DND-41 (cell line): Measurements from ENCODE around the gene ACIN1.

Experiments
- ATAC-seq: fragments of 200-7000 bp; cut with Tn5 transposase; 3 replicates; pipeline ENCODE4 v1.9.1; 2021; ENCODE audit warnings: low read depth; ENCODE audit not compliant: insufficient read depth
- DNase-seq: peaks from one replicate; pipeline ENCODE4 v3.0.0-alpha.2; 2020
- H2AFZ ChIP-seq: 2 replicates; pipeline ENCODE4 v1.6.0; 2012; ENCODE audit warnings: low read depth, low read length
- H3K27ac ChIP-seq: 2 replicates; pipeline ENCODE4 v1.5.1; 2012; ENCODE audit warnings: low read length, inconsistent platforms
- H3K27me3 ChIP-seq: fragments of 200-600 bp; sonication (generic); 2 replicates; pipeline ENCODE4 v1.6.0; 2012; ENCODE audit warnings: low read length, mild to moderate bottlenecking, inconsistent platforms; ENCODE audit not compliant: insufficient read depth, poor library complexity
- H3K36me3 ChIP-seq: 2 replicates; pipeline ENCODE4 v1.5.1; 2012; ENCODE audit warnings: low read length, inconsistent platforms; ENCODE audit not compliant: insufficient read depth
- H3K4me1 ChIP-seq: 2 replicates; pipeline ENCODE4 v1.5.1; 2012; ENCODE audit warnings: mild to moderate bottlenecking, low read length; ENCODE audit not compliant: insufficient read depth
- H3K4me2 ChIP-seq: 2 replicates; pipeline ENCODE4 v1.6.0; 2012; ENCODE audit warnings: mild to moderate bottlenecking, moderate library complexity, low read length, inconsistent platforms; ENCODE audit not compliant: insufficient read depth
- H3K4me3 ChIP-seq, 2 experiments: fragments of 200-600 bp in 1 of 2; shearing (Covaris generic) in 1 of 2; 2 replicates each; pipeline ENCODE4 v1.5.1; 2012 to 2016; ENCODE audit warnings: inconsistent platforms in 2 of 2, low read length in 2 of 2, mild to moderate bottlenecking in 2 of 2, low read depth in 1 of 2, moderate library complexity in 1 of 2
- H3K79me2 ChIP-seq: 2 replicates; pipeline ENCODE4 v1.6.0; 2012; ENCODE audit warnings: low read length, inconsistent platforms; ENCODE audit not compliant: insufficient read depth
- H3K9ac ChIP-seq: 2 replicates; pipeline ENCODE4 v1.6.0; 2012; ENCODE audit warnings: low read depth, mild to moderate bottlenecking, inconsistent platforms, low read length, moderate library complexity
- H3K9me3 ChIP-seq: 2 replicates; pipeline ENCODE4 v1.5.1; 2012; ENCODE audit warnings: low read length, moderate library complexity, mild to moderate bottlenecking, inconsistent platforms; ENCODE audit not compliant: insufficient read depth, severe bottlenecking
- H4K20me1 ChIP-seq: 2 replicates; pipeline ENCODE4 v1.6.0; 2012; ENCODE audit warnings: low read length; ENCODE audit not compliant: insufficient read depth
- CTCF ChIP-seq: IDR thresholded peaks from 2 replicates; pipeline ENCODE4 v1.5.1; 2012; ENCODE audit warnings: borderline replicate concordance, low read length, moderate library complexity, mild to moderate bottlenecking; ENCODE audit not compliant: poor library complexity, severe bottlenecking; ENCODE audit errors: extremely low read depth
- EZH2 ChIP-seq: IDR thresholded peaks from 3 replicates; pipeline ENCODE4 v1.6.1; 2012; ENCODE audit warnings: borderline replicate concordance, low read depth, mild to moderate bottlenecking, moderate library complexity, low read length, inconsistent platforms; ENCODE audit not compliant: severe bottlenecking

ACIN1 gene

GRCh38 chr14:23114669-23115038 is 19.7 kb upstream of the ACIN1 start:
- Histone ChIP-seq H3K27me3 (peaks cover 47% of the 10 kb centered on the region), H3K4me2 (no peak overlapping the region), H2AFZ (no peak overlapping the region), H3K4me3 (no peak overlapping the region), H4K20me1 (no peaks in the 10 kb centered on the region; the same call in 1 of the 2 replicates), H3K79me2 (no peaks in the 10 kb centered on the region), H3K9me3 (no peaks in the 10 kb centered on the region), H3K9ac (no peak overlapping the region), H3K36me3 (no peaks in the 10 kb centered on the region), H3K4me1 (no peaks in the 10 kb centered on the region), H3K27ac (no peak overlapping the region)
- DNase-seq (no peak), ATAC-seq (no peak)
- TF ChIP-seq EZH2 = no peak
- TF ChIP-seq CTCF = no peak

GRCh38 chr14:23114120-23114458 is 19.2 kb upstream of the ACIN1 start:
- TF ChIP-seq CTCF = no peak
- no peak for TF ChIP-seq EZH2
- ATAC-seq = no peak
- no peak overlapping the region for H3K27ac ChIP-seq
- DNase-seq = no peak
- H4K20me1 ChIP-seq = no peaks in the 10 kb centered on the region; the same call in 1 of the 2 replicates
- H2AFZ ChIP-seq = no peak overlapping the region
- H3K27me3 ChIP-seq = peaks cover 47% of the 10 kb centered on the region
- H3K4me1 ChIP-seq = no peaks in the 10 kb centered on the region
- no peaks in the 10 kb centered on the region for H3K79me2 ChIP-seq
- H3K4me3 ChIP-seq = no peak overlapping the region
- H3K9me3 ChIP-seq = no peaks in the 10 kb centered on the region
- no peak overlapping the region for H3K4me2 ChIP-seq
- H3K36me3 ChIP-seq = no peaks in the 10 kb centered on the region
- no peak overlapping the region for H3K9ac ChIP-seq

- H2AFZ ChIP-seq = no peak overlapping the region
- H3K27me3 ChIP-seq = peaks cover 47% of the 10 kb centered on the region
Measured at GRCh38 chr14:23113431-23114119, 18.6 kb upstream of the ACIN1 start.

More at GRCh38 chr14:23113431-23114119, 18.6 kb upstream of the ACIN1 start:
- H3K4me1 ChIP-seq = no peaks in the 10 kb centered on the region
- H3K9me3 ChIP-seq = no peaks in the 10 kb centered on the region
- H3K79me2 ChIP-seq = no peaks in the 10 kb centered on the region
- H4K20me1 ChIP-seq = no peaks in the 10 kb centered on the region; the same call in 1 of the 2 replicates
- no peaks in the 10 kb centered on the region for H3K36me3 ChIP-seq
- H3K9ac ChIP-seq = no peak overlapping the region
- TF ChIP-seq EZH2 (no peak), CTCF (no peak)
- DNase-seq (no peak), ATAC-seq (no peak)
- no peak overlapping the region for H3K4me3 ChIP-seq
- H3K4me2 ChIP-seq = no peak overlapping the region
- no peak overlapping the region for H3K27ac ChIP-seq
